ENCODE results near the gene KLHDC9.

GRCh38 chr1:161111117-161111516, 13.0 kb downstream of the KLHDC9 start:
- TF ChIP-seq POLR2A (IDR thresholded peaks at IDR 0.05) (no peak), CTCF (IDR thresholded peaks at IDR 0.05) (no peak)
